GM12892 (cell line): ENCODE results near the gene UBE2F.

Experiments
- POLR2A ChIP-seq: IDR thresholded peaks from 2 replicates; pipeline ENCODE4 v1.6.1; 2011; ENCODE audit warnings: low read depth, low read length, control low read depth
- POLR2AphosphoS5 ChIP-seq: IDR thresholded peaks from 2 replicates; pipeline ENCODE4 v1.6.1; 2011; ENCODE audit warnings: low read depth, low read length, control low read depth
- TAF1 ChIP-seq: IDR thresholded peaks from 2 replicates; pipeline ENCODE4 v1.6.1; 2011; ENCODE audit warnings: low read depth, mild to moderate bottlenecking, control low read depth, low read length, borderline replicate concordance

GRCh38 chr2:238023608-238024007 lies 56.8 kb downstream of the UBE2F start:
- TF ChIP-seq POLR2A: no peak
- no peak for TF ChIP-seq POLR2AphosphoS5
- TF ChIP-seq TAF1: no peak
